IMR-90 (cell line): Measurements from ENCODE around the gene UBALD1. TPM values are rescaled to one million over a fixed set of nuclear protein-coding genes. Genes with fewer than 3 reads are reported as not detected.

ENCODE experiments used
- microRNA-seq, 2 experiments: library from miRNA; stranded (forward) in 1 of 2; unstranded in 1 of 2; fragments of 10-50 nt in 1 of 2; fragments of <30 nt in 1 of 2; gene quantifications in 1 of 2; microRNA quantifications in 1 of 2; one replicate each; pipeline versions ENCODE3 to v1.1.0; 2013 to 2020; ENCODE audit not compliant: insufficient read depth in 1 of 2, insufficient read length in 1 of 2, unreplicated experiment in 1 of 2
- polyA plus RNA-seq, 3 experiments: library from polyadenylated mRNA; depleted of rRNA; stranded (reverse); fragments of >200 nt; gene quantifications; 2 replicates each; pipeline ENCODE4 v1.2.3, GENCODE V29; 2012; ENCODE audit warnings: low replicate concordance in 1 of 3
- small RNA-seq, 5 experiments: library from RNA; depleted of rRNA; stranded (forward); fragments of <200 nt; gene quantifications; one replicate each; pipeline ENCODE3, GENCODE V24; 2012
- total RNA-seq: library from RNA; depleted of rRNA; stranded (reverse); fragments of >200 nt; gene quantifications from 2 replicates; pipeline ENCODE4 v1.2.3, GENCODE V29; 2012; rRNA removed

UBALD1 gene
- total and polyA plus RNA-seq, 2 of the 4 experiments (the other 2 are of a cell fraction), result 1.3 to 14.5 TPM

Small RNAs within 50 kb of the gene (microRNA-seq; reads per million reads assigned to microRNA genes)
- gene RN7SL850P (ENCODE audit: insufficient read depth, insufficient read length), result not detected

Small RNAs within 50 kb of the gene (small RNA-seq; reads per million reads assigned to genes)
- gene RN7SL850P, result 0 reads per million in 5 experiments

Other genes starting within 250 kb of the UBALD1 start
- gene VASN, start 243.0 kb downstream of the UBALD1 start, total RNA-seq, result 9.3 and 10.3 TPM in 2 replicates
- 83.8 and 87.2 TPM in 2 replicates for gene VASN, start 243.0 kb downstream of the UBALD1 start, polyA plus RNA-seq (2012; rRNA removed)
- 6.3 and 7.8 TPM in 2 replicates for gene CORO7, start 198.3 kb downstream of the UBALD1 start, total RNA-seq
- gene CORO7, start 198.3 kb downstream of the UBALD1 start, polyA plus RNA-seq (2012; rRNA removed), result 23.6 and 26.7 TPM in 2 replicates
- 36.9 and 38.0 TPM in 2 replicates for gene DNAJA3, start 189.0 kb downstream of the UBALD1 start, total RNA-seq
- 40.2 TPM in 2 replicates for gene DNAJA3, start 189.0 kb downstream of the UBALD1 start, polyA plus RNA-seq (2012; rRNA removed)
- gene NMRAL1, start 140.3 kb downstream of the UBALD1 start, total RNA-seq, result 67.6 and 73.6 TPM in 2 replicates
- gene NMRAL1, start 140.3 kb downstream of the UBALD1 start, polyA plus RNA-seq (2012; rRNA removed), result 48.6 and 52.4 TPM in 2 replicates
- 91.1 and 98.8 TPM in 2 replicates for gene HMOX2, start 138.5 kb downstream of the UBALD1 start, total RNA-seq
- gene HMOX2, start 138.5 kb downstream of the UBALD1 start, polyA plus RNA-seq (2012; rRNA removed), result 93.9 and 109 TPM in 2 replicates
- 4.2 and 4.8 TPM in 2 replicates for gene CDIP1, start 76.1 kb downstream of the UBALD1 start, total RNA-seq
- gene CDIP1, start 76.1 kb downstream of the UBALD1 start, polyA plus RNA-seq (2012; rRNA removed), result 14.6 and 15.8 TPM in 2 replicates
- gene C16orf96, start 58.5 kb downstream of the UBALD1 start, total RNA-seq, result not detected in 2 replicates
- not detected in 2 replicates for gene C16orf96, start 58.5 kb downstream of the UBALD1 start, polyA plus RNA-seq (2012; rRNA removed)
- 11.7 and 13.9 TPM in 2 replicates for gene MGRN1, start 9.9 kb upstream of the UBALD1 start, total RNA-seq
- gene MGRN1, start 9.9 kb upstream of the UBALD1 start, polyA plus RNA-seq (2012; rRNA removed), result 26.7 and 32.7 TPM in 2 replicates
- gene NUDT16L1, start 78.7 kb upstream of the UBALD1 start, total RNA-seq, result 22.9 and 28.3 TPM in 2 replicates
- gene NUDT16L1, start 78.7 kb upstream of the UBALD1 start, polyA plus RNA-seq (2012; rRNA removed), result 44.3 and 63.8 TPM in 2 replicates
- 22.2 and 24.4 TPM in 2 replicates for gene ANKS3, start 119.4 kb upstream of the UBALD1 start, total RNA-seq
- 23.7 and 25.0 TPM in 2 replicates for gene ANKS3, start 119.4 kb upstream of the UBALD1 start, polyA plus RNA-seq (2012; rRNA removed)
- 0.54 and 0.56 TPM in 2 replicates for gene DNAAF8, start 119.6 kb upstream of the UBALD1 start, total RNA-seq
- gene DNAAF8, start 119.6 kb upstream of the UBALD1 start, polyA plus RNA-seq (2012; rRNA removed), result 1.7 TPM in 2 replicates
- 4.5 and 4.7 TPM in 2 replicates for gene ZNF500, start 152.3 kb upstream of the UBALD1 start, total RNA-seq
- 5.9 and 7.3 TPM in 2 replicates for gene ZNF500, start 152.3 kb upstream of the UBALD1 start, polyA plus RNA-seq (2012; rRNA removed)
- gene SEPTIN12, start 173.5 kb upstream of the UBALD1 start, total RNA-seq, result not detected in 2 replicates
- gene SEPTIN12, start 173.5 kb upstream of the UBALD1 start, polyA plus RNA-seq (2012; rRNA removed), result not detected in 2 replicates
- not detected in 2 replicates for gene SMIM22, start 180.5 kb upstream of the UBALD1 start, total RNA-seq
- not detected in 2 replicates for gene SMIM22, start 180.5 kb upstream of the UBALD1 start, polyA plus RNA-seq (2012; rRNA removed)
- 13.6 and 14.2 TPM in 2 replicates for gene ROGDI, start 187.7 kb upstream of the UBALD1 start, total RNA-seq
- 27.1 and 30.1 TPM in 2 replicates for gene ROGDI, start 187.7 kb upstream of the UBALD1 start, polyA plus RNA-seq (2012; rRNA removed)
- 26.0 and 27.8 TPM in 2 replicates for gene GLYR1, start 232.4 kb upstream of the UBALD1 start, total RNA-seq
- 53.2 and 54.2 TPM in 2 replicates for gene GLYR1, start 232.4 kb upstream of the UBALD1 start, polyA plus RNA-seq (2012; rRNA removed)
- gene UBN1, start 232.6 kb upstream of the UBALD1 start, total RNA-seq, result 5.7 and 7.8 TPM in 2 replicates
- gene UBN1, start 232.6 kb upstream of the UBALD1 start, polyA plus RNA-seq (2012; rRNA removed), result 12.9 and 16.3 TPM in 2 replicates